Measurements from ENCODE around the gene FHIT.

FHIT gene

DNA sequence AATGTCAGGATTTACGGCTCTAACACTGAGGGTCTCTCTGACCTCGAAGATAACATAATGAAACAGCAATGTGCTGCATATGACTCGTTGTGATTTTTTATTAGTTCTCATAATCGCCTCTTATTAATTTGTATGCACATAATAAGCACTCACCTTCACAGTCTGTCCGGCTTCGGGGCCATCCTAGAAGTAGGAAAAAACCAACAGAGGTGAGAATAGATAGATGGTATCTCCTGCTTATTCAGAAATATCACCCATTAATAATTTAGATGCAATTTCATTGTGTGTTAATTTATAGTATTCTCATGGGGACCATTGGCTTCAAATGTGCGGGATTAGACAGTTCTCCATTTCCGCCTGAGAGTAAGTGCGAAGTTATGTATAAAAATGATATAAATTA is 1240.0 kb downstream of the FHIT start:
- TF ChIP-seq, protein P1, sequence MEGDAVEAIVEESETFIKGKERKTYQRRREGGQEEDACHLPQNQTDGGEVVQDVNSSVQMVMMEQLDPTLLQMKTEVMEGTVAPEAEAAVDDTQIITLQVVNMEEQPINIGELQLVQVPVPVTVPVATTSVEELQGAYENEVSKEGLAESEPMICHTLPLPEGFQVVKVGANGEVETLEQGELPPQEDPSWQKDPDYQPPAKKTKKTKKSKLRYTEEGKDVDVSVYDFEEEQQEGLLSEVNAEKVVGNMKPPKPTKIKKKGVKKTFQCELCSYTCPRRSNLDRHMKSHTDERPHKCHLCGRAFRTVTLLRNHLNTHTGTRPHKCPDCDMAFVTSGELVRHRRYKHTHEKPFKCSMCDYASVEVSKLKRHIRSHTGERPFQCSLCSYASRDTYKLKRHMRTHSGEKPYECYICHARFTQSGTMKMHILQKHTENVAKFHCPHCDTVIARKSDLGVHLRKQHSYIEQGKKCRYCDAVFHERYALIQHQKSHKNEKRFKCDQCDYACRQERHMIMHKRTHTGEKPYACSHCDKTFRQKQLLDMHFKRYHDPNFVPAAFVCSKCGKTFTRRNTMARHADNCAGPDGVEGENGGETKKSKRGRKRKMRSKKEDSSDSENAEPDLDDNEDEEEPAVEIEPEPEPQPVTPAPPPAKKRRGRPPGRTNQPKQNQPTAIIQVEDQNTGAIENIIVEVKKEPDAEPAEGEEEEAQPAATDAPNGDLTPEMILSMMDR (IDR thresholded peaks at IDR 0.05; ENCODE audit: borderline replicate concordance, control extremely low read depth, extremely low read depth, insufficient read depth, missing control alignments), result no peak
- DNase-seq (ENCODE audit: low spot score), result no peak
- in situ Hi-C loops (cut with MboI; ENCODE audit: low sequenced_read_pairs, unreplicated experiment), result no loop called here

DNA sequence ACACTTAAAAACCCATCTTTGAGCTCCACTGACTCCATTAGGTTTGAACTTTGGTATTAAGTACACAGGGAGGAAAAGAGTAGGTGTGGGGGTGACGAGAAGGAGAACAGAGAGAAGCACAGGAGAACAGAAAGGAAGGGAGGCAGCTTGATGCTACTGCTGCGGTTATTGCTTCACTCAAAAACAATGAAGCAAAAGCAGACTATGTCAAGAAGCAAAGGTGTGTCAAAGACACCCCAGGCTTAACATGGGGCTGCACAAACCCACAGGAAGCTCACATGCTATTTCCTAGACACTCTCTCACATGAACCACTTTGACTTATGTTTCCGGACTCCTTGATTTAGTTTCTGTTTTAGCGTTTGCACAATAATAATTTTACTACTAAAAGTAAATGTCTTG is 1240.5 kb downstream of the FHIT start:
- in situ Hi-C loops (cut with MboI; ENCODE audit: low sequenced_read_pairs, unreplicated experiment), result no loop called here
- TF ChIP-seq, protein P1 (IDR thresholded peaks at IDR 0.05; ENCODE audit: borderline replicate concordance, control extremely low read depth, extremely low read depth, insufficient read depth, missing control alignments), result no peak
- DNase-seq (ENCODE audit: low spot score), result peak; percentile 42

DNA sequence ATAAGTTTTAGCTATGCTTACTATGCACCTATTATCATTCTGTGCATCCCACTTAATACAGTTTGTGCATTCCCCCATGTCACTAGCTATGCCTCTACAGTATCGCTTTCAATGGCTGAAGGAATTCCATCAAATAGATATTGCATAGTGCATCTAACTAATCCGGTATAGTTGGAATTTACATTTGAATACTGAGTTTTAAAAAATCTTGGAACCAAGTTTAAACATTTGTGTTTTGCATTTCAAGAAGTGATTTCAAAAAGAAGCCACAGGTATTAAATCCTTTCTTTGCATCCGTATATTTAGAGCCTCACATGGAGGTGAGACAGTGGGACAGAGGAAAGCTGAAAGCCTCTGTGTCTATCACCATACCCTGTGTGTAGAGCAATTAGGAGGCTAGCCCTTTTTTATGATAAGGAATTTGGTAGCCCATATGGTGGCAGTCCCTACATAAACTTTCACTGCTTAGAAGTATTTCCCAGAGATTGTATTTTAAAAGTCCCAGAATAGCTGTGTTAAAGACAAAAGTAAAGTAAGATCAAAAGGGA is 1241.2 kb downstream of the FHIT start:
- no peak for DNase-seq (ENCODE audit: low spot score)
- in situ Hi-C loops (cut with MboI; ENCODE audit: low sequenced_read_pairs, unreplicated experiment), result no loop called here
- TF ChIP-seq, protein P1 (IDR thresholded peaks at IDR 0.05; ENCODE audit: borderline replicate concordance, control extremely low read depth, extremely low read depth, insufficient read depth, missing control alignments), result no peak

DNA sequence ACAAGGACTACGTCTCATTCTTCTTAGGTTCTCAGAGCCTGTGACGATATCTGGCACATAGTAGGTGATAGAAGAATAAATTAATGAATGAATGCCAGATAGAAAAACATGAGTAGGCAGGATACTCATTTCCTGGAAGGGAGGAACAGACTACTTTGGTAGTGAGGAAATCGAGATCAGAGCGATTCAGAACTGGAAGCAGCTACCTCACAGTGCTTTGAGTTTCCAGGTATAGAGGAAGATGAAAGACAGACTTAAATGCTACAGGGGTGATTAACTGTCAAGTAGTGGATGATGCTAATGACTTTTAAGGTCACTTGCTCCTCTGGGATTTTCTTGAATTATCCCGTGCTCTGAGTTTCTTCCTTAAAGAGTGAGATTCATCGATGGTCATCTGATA is 1249.9 kb downstream of the FHIT start:
- in situ Hi-C loops (cut with MboI; ENCODE audit: low sequenced_read_pairs, unreplicated experiment), result no loop called here
- DNase-seq (ENCODE audit: low spot score), result no peak
- TF ChIP-seq, protein P1 (IDR thresholded peaks at IDR 0.05; ENCODE audit: borderline replicate concordance, control extremely low read depth, extremely low read depth, insufficient read depth, missing control alignments), result no peak

DNA sequence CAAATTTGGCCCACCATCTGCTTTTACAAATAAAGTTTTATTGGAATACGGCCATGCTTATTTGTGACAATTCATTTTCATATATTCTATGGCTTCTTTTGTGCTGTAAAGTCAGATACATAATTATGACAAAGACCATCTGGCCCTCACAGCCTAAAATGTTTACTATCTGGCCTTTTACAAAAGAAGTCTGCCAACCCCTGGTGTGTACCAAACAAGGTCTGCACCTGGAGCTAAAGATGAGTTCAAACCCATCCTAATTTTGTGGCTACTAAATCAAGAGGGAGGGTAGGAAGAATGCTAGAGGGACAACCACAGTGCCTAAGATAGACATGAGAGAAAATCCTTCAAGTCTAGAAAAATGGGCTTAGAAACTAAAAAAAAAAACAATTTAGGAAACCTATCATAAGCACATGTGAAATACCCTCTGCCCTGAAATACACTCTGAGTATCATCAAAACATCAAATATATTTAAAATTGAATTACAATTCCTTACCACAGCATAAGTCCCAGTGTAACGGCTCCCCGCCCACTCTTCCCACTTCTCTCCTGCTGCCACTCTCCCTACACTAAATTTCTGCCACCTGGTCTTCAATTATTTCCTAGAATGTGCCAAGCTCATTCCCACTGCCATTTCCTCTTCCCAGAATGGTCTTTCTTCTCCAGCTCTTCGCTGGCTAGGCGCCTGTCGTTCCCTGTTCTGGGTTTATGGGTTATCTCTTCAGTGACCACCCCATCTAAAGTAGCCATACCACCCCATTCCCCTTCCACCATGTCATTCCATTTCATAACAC is 1250.7 kb downstream of the FHIT start:
- DNase-seq (ENCODE audit: low spot score), result no peak
- in situ Hi-C loops (cut with MboI; ENCODE audit: low sequenced_read_pairs, unreplicated experiment), result no loop called here
- TF ChIP-seq, protein P1 (IDR thresholded peaks at IDR 0.05; ENCODE audit: borderline replicate concordance, control extremely low read depth, extremely low read depth, insufficient read depth, missing control alignments), result no peak

DNA sequence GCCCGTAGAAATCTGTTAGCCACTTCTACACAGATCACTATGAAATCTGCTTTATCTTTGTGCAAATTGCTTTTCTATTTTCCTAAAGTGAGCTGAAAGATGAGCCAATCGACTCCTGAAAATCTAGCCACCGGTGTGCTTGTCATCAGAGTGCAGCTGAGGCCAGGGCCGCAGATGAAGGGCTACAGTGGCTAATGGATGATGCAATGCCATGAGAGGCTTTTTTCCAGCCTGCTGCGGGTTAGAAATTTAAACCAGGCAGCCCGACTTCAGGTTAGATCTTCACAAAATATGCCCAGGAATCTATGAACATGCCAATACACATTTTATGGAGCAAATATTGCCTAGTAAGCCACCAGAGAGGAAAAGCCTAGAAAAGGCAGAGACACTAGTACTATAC is 1253.2 kb downstream of the FHIT start:
- in situ Hi-C loops (cut with MboI; ENCODE audit: low sequenced_read_pairs, unreplicated experiment), result no loop called here
- DNase-seq (ENCODE audit: low spot score), result no peak
- TF ChIP-seq, protein P1 (IDR thresholded peaks at IDR 0.05; ENCODE audit: borderline replicate concordance, control extremely low read depth, extremely low read depth, insufficient read depth, missing control alignments), result no peak
